Measurements from ENCODE around the gene RAB40A. TPM values are rescaled to one million over a fixed set of nuclear protein-coding genes. Genes with fewer than 3 reads are reported as not detected.

Gene RAB40A
- total RNA-seq, 1 experiment from 2014 or later, result 0.17 TPM

DNA sequence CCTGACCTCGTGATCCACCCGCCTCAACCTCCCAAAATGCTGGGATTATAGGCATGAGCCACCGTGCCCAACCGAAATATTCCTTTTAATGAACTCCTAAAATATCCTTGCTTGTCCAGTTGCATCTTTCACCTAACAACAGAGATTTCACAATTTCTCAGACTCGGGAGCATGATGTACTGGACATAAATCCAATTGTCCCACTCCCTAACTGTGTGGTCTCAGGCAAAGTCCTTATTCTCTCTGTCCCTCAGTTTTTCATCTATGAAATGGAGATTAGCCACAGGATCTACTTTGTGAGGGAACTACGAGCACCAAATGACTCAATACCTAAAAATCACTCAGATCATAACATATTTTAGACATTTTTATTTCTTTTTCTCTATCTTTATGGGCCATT, 9.3 kb downstream of the RAB40A start:
- no peak overlapping the region for H3K27ac Mint-ChIP-seq
- 0 out of 2 replicates have a peak, but pooled peaks cover 3% of the 10 kb centered on the region for H3K4me1 Mint-ChIP-seq
- no peak for ATAC-seq
- ChIA-PET POLR2A (no interaction called here), CTCF (no interaction called here)
- TF ChIP-seq ELF4 (CRISPR knock-in tag; IDR thresholded peaks at IDR 0.05; ENCODE audit: low read depth), result no peak
- TF ChIP-seq, protein P1, sequence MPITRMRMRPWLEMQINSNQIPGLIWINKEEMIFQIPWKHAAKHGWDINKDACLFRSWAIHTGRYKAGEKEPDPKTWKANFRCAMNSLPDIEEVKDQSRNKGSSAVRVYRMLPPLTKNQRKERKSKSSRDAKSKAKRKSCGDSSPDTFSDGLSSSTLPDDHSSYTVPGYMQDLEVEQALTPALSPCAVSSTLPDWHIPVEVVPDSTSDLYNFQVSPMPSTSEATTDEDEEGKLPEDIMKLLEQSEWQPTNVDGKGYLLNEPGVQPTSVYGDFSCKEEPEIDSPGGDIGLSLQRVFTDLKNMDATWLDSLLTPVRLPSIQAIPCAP (CRISPR knock-in tag; IDR thresholded peaks at IDR 0.05), result no peak
- TF ChIP-seq MXD4 (CRISPR knock-in tag; IDR thresholded peaks at IDR 0.05; ENCODE audit: borderline replicate concordance), result no peak
- no peak for TF ChIP-seq FOXJ3 (CRISPR knock-in tag; IDR thresholded peaks at IDR 0.05; ENCODE audit: borderline replicate concordance)
- TF ChIP-seq, protein P2, sequence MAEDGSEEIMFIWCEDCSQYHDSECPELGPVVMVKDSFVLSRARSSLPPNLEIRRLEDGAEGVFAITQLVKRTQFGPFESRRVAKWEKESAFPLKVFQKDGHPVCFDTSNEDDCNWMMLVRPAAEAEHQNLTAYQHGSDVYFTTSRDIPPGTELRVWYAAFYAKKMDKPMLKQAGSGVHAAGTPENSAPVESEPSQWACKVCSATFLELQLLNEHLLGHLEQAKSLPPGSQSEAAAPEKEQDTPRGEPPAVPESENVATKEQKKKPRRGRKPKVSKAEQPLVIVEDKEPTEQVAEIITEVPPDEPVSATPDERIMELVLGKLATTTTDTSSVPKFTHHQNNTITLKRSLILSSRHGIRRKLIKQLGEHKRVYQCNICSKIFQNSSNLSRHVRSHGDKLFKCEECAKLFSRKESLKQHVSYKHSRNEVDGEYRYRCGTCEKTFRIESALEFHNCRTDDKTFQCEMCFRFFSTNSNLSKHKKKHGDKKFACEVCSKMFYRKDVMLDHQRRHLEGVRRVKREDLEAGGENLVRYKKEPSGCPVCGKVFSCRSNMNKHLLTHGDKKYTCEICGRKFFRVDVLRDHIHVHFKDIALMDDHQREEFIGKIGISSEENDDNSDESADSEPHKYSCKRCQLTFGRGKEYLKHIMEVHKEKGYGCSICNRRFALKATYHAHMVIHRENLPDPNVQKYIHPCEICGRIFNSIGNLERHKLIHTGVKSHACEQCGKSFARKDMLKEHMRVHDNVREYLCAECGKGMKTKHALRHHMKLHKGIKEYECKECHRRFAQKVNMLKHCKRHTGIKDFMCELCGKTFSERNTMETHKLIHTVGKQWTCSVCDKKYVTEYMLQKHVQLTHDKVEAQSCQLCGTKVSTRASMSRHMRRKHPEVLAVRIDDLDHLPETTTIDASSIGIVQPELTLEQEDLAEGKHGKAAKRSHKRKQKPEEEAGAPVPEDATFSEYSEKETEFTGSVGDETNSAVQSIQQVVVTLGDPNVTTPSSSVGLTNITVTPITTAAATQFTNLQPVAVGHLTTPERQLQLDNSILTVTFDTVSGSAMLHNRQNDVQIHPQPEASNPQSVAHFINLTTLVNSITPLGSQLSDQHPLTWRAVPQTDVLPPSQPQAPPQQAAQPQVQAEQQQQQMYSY (CRISPR knock-in tag; IDR thresholded peaks at IDR 0.05), result no peak
- TF ChIP-seq, protein P3, sequence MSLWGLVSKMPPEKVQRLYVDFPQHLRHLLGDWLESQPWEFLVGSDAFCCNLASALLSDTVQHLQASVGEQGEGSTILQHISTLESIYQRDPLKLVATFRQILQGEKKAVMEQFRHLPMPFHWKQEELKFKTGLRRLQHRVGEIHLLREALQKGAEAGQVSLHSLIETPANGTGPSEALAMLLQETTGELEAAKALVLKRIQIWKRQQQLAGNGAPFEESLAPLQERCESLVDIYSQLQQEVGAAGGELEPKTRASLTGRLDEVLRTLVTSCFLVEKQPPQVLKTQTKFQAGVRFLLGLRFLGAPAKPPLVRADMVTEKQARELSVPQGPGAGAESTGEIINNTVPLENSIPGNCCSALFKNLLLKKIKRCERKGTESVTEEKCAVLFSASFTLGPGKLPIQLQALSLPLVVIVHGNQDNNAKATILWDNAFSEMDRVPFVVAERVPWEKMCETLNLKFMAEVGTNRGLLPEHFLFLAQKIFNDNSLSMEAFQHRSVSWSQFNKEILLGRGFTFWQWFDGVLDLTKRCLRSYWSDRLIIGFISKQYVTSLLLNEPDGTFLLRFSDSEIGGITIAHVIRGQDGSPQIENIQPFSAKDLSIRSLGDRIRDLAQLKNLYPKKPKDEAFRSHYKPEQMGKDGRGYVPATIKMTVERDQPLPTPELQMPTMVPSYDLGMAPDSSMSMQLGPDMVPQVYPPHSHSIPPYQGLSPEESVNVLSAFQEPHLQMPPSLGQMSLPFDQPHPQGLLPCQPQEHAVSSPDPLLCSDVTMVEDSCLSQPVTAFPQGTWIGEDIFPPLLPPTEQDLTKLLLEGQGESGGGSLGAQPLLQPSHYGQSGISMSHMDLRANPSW (CRISPR knock-in tag; conservative IDR thresholded peaks at IDR 0.05; ENCODE audit: low read depth), result no peak
- TF ChIP-seq NR3C1 (CRISPR knock-in tag; conservative IDR thresholded peaks at IDR 0.05; ENCODE audit: low read depth), result no peak
- no peak for TF ChIP-seq TEAD1 (CRISPR knock-in tag; IDR thresholded peaks at IDR 0.05)
- TF ChIP-seq ETV6 (CRISPR knock-in tag; IDR thresholded peaks at IDR 0.05), result no peak
- no peak for TF ChIP-seq EMX1 (CRISPR knock-in tag; IDR thresholded peaks at IDR 0.05)
- no peak for TF ChIP-seq SMAD4 (CRISPR knock-in tag; IDR thresholded peaks at IDR 0.05)
- no peak for TF ChIP-seq CREM (CRISPR knock-in tag; IDR thresholded peaks at IDR 0.05)
- TF ChIP-seq, protein P4, sequence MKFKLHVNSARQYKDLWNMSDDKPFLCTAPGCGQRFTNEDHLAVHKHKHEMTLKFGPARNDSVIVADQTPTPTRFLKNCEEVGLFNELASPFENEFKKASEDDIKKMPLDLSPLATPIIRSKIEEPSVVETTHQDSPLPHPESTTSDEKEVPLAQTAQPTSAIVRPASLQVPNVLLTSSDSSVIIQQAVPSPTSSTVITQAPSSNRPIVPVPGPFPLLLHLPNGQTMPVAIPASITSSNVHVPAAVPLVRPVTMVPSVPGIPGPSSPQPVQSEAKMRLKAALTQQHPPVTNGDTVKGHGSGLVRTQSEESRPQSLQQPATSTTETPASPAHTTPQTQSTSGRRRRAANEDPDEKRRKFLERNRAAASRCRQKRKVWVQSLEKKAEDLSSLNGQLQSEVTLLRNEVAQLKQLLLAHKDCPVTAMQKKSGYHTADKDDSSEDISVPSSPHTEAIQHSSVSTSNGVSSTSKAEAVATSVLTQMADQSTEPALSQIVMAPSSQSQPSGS (CRISPR knock-in tag; IDR thresholded peaks at IDR 0.05; ENCODE audit: borderline replicate concordance, low read depth), result no peak
- TF ChIP-seq ZNF416 (CRISPR knock-in tag; IDR thresholded peaks at IDR 0.05), result no peak
- TF ChIP-seq, protein P5, sequence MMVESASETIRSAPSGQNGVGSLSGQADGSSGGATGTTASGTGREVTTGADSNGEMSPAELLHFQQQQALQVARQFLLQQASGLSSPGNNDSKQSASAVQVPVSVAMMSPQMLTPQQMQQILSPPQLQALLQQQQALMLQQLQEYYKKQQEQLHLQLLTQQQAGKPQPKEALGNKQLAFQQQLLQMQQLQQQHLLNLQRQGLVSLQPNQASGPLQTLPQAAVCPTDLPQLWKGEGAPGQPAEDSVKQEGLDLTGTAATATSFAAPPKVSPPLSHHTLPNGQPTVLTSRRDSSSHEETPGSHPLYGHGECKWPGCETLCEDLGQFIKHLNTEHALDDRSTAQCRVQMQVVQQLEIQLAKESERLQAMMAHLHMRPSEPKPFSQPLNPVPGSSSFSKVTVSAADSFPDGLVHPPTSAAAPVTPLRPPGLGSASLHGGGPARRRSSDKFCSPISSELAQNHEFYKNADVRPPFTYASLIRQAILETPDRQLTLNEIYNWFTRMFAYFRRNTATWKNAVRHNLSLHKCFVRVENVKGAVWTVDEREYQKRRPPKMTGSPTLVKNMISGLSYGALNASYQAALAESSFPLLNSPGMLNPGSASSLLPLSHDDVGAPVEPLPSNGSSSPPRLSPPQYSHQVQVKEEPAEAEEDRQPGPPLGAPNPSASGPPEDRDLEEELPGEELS (CRISPR knock-in tag; IDR thresholded peaks at IDR 0.05), result no peak
- TF ChIP-seq ZNF121 (CRISPR knock-in tag; IDR thresholded peaks at IDR 0.05), result no peak
- H3K4me3 Mint-ChIP-seq, result no peak overlapping the region
- H3K9me3 Mint-ChIP-seq, result no peaks in the 10 kb centered on the region
- no peaks in the 10 kb centered on the region for H3K36me3 Mint-ChIP-seq
- no peak for DNase-seq (ENCODE audit: low spot score)
- no peaks in the 10 kb centered on the region; the same call in 1 of the 2 replicates for H3K27me3 Mint-ChIP-seq (ENCODE audit: low read depth)

Measured in WTC11 (cell line).